ENCODE results near the gene LNX1. TPM values are rescaled to one million over a fixed set of nuclear protein-coding genes. Genes with fewer than 3 reads are reported as not detected.

LNX1 gene
- polyA plus RNA-seq, 1 of the 3 experiments (the other 2 are of a cell fraction): 0.16 TPM

DNA sequence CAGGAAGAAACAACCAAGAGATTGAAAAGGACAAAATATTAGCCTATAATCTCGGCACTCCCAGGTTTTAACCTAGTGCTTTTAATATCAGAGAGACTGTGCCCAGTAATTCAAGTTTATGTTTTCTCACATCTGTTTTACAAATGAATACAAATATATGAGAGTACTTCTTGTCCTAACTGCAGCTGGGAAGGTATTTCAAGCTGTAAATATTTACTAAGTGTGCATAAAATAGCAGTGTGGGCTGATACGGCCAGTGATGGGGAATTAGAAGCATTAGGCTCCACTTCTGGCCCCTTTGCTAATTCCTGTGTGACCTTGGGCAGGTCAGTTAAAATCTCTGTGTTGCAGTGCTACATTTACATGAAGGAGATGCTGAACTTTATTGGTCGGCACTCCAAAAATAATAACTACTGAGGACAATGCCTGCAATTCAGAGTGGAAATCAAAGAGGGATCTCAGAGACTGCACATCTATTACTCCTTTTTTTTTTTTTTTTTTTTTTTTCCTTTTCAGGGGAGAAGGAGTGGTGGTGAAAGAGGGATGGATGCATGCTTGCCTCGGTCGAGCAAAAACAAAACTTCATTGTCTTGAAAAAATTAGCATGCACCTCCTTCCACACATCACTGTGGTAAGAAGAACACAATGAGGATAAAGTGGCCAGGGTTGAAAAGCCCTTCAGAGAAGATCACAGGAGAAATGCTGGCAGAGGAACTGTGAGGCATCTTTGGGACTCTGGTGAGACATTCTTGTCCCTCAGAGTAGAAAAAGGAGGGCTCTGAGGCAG is 44.6 kb upstream of the LNX1 start:
- no peak for TF ChIP-seq RCOR1 (IDR thresholded peaks at IDR 0.05; ENCODE audit: low read length)
- TF ChIP-seq YY1 (IDR thresholded peaks at IDR 0.05; ENCODE audit: low read depth): no peak
- TF ChIP-seq, protein P1, sequence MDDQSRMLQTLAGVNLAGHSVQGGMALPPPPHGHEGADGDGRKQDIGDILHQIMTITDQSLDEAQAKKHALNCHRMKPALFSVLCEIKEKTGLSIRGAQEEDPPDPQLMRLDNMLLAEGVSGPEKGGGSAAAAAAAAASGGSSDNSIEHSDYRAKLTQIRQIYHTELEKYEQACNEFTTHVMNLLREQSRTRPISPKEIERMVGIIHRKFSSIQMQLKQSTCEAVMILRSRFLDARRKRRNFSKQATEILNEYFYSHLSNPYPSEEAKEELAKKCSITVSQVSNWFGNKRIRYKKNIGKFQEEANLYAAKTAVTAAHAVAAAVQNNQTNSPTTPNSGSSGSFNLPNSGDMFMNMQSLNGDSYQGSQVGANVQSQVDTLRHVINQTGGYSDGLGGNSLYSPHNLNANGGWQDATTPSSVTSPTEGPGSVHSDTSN (IDR thresholded peaks at IDR 0.05): no peak
- no peak for TF ChIP-seq CTCF (IDR thresholded peaks at IDR 0.05)
- TF ChIP-seq TAF1 (IDR thresholded peaks at IDR 0.05; ENCODE audit: borderline replicate concordance, low read depth, low read length): no peak
- TF ChIP-seq TCF12 (IDR thresholded peaks at IDR 0.05): no peak
- no peak for TF ChIP-seq RXRA (IDR thresholded peaks at IDR 0.05; ENCODE audit: borderline replicate concordance, low read depth)
- TF ChIP-seq IRF3 (IDR thresholded peaks at IDR 0.05; ENCODE audit: low read depth, low read length): no peak
- no peak for TF ChIP-seq EZH2phosphoT487 (IDR thresholded peaks at IDR 0.05; ENCODE audit: borderline replicate concordance, low read depth)
- no peak for TF ChIP-seq NRF1 (IDR thresholded peaks at IDR 0.05; ENCODE audit: low read depth, low read length)
- TF ChIP-seq GABPA (IDR thresholded peaks at IDR 0.05; ENCODE audit: low read depth): no peak
- POLR2A ChIA-PET: no interaction called here
- WGBS (ENCODE audit: low lambda C conversion rate): 83% methylated on average over 5 of the region's 5 CpGs
- H3K79me2 ChIP-seq (ENCODE audit: insufficient read depth): no peaks in the 10 kb centered on the region
- H3K4me3 ChIP-seq (ENCODE audit: low read depth in 2 of 2, low read length in 1 of 2): no peak overlapping the region
- H3K27ac ChIP-seq (ENCODE audit: low read depth in 2 of 2, low read length in 1 of 2): no peak overlapping the region
- no peaks in the 10 kb centered on the region for H3K27me3 ChIP-seq (ENCODE audit: insufficient read depth)
- H4K20me1 ChIP-seq (ENCODE audit: insufficient read depth): no peaks in the 10 kb centered on the region
- H3K4me2 ChIP-seq: no peak overlapping the region
- no peak overlapping the region for H3K9ac ChIP-seq
- no peaks in the 10 kb centered on the region for H3F3A ChIP-seq (replicated peaks; ENCODE audit: insufficient read depth)
- no peaks in the 10 kb centered on the region for H3K9me2 ChIP-seq
- no peaks in the 10 kb centered on the region for H3K36me3 ChIP-seq (replicated peaks in 1 of 2; ENCODE audit: control insufficient read depth in 1 of 2, insufficient read depth in 2 of 2, low read length in 1 of 2)
- no peaks in the 10 kb centered on the region for H3K4me1 ChIP-seq (ENCODE audit: control insufficient read depth in 1 of 2, insufficient read depth in 2 of 2, low read depth in 1 of 2, low read length in 1 of 2)
- H2AFZ ChIP-seq (ENCODE audit: low read depth): no peak overlapping the region
- H3K9me3 ChIP-seq: no peaks in the 10 kb centered on the region
- CTCF ChIA-PET: no interaction called here
- no peak for DNase-seq

DNA sequence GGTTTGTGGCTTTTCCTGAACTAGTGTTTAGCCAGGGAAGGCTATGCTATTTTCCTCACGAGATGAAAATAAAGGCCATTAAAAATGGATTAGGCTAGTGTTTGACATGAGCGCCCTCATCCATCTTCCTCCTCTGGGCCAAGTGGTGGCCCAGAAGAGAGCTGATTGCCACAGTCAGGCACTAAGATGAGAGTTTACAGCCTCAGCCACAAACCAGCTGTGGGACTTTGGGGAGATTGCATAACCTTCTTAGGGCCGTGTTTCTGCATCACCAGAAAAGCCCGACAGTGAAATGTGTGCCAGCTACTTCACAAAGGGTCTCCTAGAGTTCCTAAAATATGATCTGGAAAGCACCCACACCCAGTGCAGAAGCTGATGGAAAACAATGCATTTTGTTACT is 42.3 kb upstream of the LNX1 start:
- ChIA-PET POLR2A (no interaction called here), CTCF (no interaction called here)
- H3K36me3 ChIP-seq (replicated peaks in 1 of 2; ENCODE audit: control insufficient read depth in 1 of 2, insufficient read depth in 2 of 2, low read length in 1 of 2): no peaks in the 10 kb centered on the region
- H4K20me1 ChIP-seq (ENCODE audit: insufficient read depth): no peaks in the 10 kb centered on the region
- H3K9me3 ChIP-seq: no peaks in the 10 kb centered on the region
- H2AFZ ChIP-seq (ENCODE audit: low read depth): no peak overlapping the region
- no peaks in the 10 kb centered on the region for H3K27me3 ChIP-seq (ENCODE audit: insufficient read depth)
- H3K4me3 ChIP-seq (ENCODE audit: low read depth in 2 of 2, low read length in 1 of 2): no peak overlapping the region
- no peaks in the 10 kb centered on the region for H3K4me1 ChIP-seq (ENCODE audit: control insufficient read depth in 1 of 2, insufficient read depth in 2 of 2, low read depth in 1 of 2, low read length in 1 of 2)
- H3K4me2 ChIP-seq: no peak overlapping the region
- no peak for TF ChIP-seq NRF1 (IDR thresholded peaks at IDR 0.05; ENCODE audit: low read depth, low read length)
- TF ChIP-seq, protein P2, sequence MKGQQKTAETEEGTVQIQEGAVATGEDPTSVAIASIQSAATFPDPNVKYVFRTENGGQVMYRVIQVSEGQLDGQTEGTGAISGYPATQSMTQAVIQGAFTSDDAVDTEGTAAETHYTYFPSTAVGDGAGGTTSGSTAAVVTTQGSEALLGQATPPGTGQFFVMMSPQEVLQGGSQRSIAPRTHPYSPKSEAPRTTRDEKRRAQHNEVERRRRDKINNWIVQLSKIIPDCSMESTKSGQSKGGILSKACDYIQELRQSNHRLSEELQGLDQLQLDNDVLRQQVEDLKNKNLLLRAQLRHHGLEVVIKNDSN (IDR thresholded peaks at IDR 0.05; ENCODE audit: borderline replicate concordance, low read depth): no peak
- TF ChIP-seq RXRA (IDR thresholded peaks at IDR 0.05; ENCODE audit: borderline replicate concordance, low read depth): no peak
- TF ChIP-seq, protein P3, sequence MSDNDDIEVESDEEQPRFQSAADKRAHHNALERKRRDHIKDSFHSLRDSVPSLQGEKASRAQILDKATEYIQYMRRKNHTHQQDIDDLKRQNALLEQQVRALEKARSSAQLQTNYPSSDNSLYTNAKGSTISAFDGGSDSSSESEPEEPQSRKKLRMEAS (IDR thresholded peaks at IDR 0.05; ENCODE audit: low read depth): no peak
- no peak for TF ChIP-seq RFX5 (IDR thresholded peaks at IDR 0.05; ENCODE audit: low read length)
- TF ChIP-seq ZBTB33 (IDR thresholded peaks at IDR 0.05; ENCODE audit: borderline replicate concordance, low read depth): no peak
- TF ChIP-seq CTCF (IDR thresholded peaks at IDR 0.05): no peak
- no peak for TF ChIP-seq RAD21 (IDR thresholded peaks at IDR 0.05; ENCODE audit: low read length)
- no peak overlapping the region for H3K9ac ChIP-seq
- H3K9me2 ChIP-seq: no peaks in the 10 kb centered on the region
- no peaks in the 10 kb centered on the region for H3F3A ChIP-seq (replicated peaks; ENCODE audit: insufficient read depth)
- DNase-seq: no peak
- 72% methylated on average over 4 of the region's 4 CpGs for WGBS (ENCODE audit: low lambda C conversion rate)
- H3K27ac ChIP-seq (ENCODE audit: low read depth in 2 of 2, low read length in 1 of 2): no peak overlapping the region
- H3K79me2 ChIP-seq (ENCODE audit: insufficient read depth): no peaks in the 10 kb centered on the region

Measured in SK-N-SH (cell line).